Measurements from ENCODE around the gene GPHA2.

DNA sequence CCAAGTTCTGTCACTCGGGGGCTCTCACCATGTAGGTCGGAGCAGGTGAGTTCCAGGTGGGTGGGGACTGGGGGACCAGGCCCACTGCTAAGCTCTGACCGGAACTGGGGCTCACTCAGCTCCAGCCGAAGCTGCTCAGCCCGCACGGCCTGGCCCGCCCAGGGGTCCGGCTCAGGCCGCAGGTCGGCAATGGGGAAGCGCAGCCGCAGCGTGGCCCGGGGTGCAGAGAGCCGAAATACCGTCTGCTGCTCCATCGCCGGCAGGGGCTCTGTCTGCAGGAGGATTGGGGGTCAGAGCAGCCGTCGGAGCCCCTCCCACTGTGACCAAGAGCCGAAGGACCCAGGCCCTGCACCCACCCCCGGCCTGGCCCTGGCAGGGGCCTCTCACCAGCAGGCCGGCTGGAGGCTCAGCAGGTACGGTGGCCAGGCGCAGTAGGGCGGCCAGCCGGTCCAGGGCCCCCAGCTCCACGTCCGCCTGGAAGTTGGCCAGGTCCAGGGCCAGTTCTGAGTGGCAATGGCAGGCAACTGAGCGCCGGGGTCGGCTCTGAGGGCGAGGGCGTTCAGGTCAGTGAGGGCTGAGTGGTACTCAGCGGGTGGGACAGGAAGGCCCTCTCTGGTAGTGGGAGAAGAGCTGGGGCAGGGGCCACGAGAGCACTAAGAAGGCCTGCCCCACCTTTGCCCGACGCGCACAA is 25.9 kb downstream of the GPHA2 start:
- TF ChIP-seq, protein P1, sequence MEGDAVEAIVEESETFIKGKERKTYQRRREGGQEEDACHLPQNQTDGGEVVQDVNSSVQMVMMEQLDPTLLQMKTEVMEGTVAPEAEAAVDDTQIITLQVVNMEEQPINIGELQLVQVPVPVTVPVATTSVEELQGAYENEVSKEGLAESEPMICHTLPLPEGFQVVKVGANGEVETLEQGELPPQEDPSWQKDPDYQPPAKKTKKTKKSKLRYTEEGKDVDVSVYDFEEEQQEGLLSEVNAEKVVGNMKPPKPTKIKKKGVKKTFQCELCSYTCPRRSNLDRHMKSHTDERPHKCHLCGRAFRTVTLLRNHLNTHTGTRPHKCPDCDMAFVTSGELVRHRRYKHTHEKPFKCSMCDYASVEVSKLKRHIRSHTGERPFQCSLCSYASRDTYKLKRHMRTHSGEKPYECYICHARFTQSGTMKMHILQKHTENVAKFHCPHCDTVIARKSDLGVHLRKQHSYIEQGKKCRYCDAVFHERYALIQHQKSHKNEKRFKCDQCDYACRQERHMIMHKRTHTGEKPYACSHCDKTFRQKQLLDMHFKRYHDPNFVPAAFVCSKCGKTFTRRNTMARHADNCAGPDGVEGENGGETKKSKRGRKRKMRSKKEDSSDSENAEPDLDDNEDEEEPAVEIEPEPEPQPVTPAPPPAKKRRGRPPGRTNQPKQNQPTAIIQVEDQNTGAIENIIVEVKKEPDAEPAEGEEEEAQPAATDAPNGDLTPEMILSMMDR (IDR thresholded peaks at IDR 0.05), result no peak
- no peak for TF ChIP-seq POLR2A (IDR thresholded peaks at IDR 0.05)
